OCI-LY3 (cell line): ENCODE data around the gene MAD1L1.

Experiments
- H2AFZ ChIP-seq: fragments of 200-600, 300-600 bp; shearing (Covaris generic); 2 replicates; pipeline ENCODE4 v1.6.0; 2014; ENCODE audit warnings: antibody characterized with exemption, low read depth, low read length
- H3K27ac ChIP-seq: fragments of 200-600, 300-600 bp; sonication (generic); 2 replicates; pipeline ENCODE4 v1.5.1; 2014; ENCODE audit warnings: mild to moderate bottlenecking, low read length, moderate library complexity, mixed read lengths
- H3K27me3 ChIP-seq: fragments of 200-600, 300-600 bp; sonication (generic); 2 replicates; pipeline ENCODE4 v1.6.1; 2014; ENCODE audit warnings: low read depth, low read length, mixed read lengths
- H3K36me3 ChIP-seq: fragments of 200-600, 300-600 bp; sonication (generic); replicated peaks from 2 replicates; pipeline ENCODE3; 2014; ENCODE audit warnings: low read depth, low read length, mixed read lengths
- H3K4me1 ChIP-seq: fragments of 300-600, 200-600 bp; sonication (generic); 2 replicates; pipeline ENCODE4 v1.6.1; 2014; ENCODE audit warnings: low read length, mixed read lengths
- H3K4me2 ChIP-seq: fragments of 200-600, 300-600 bp; sonication (generic); 2 replicates; pipeline ENCODE4 v1.6.1; 2014; ENCODE audit warnings: low read length, mixed read lengths
- H3K4me3 ChIP-seq: fragments of 300-600, 200-600 bp; sonication (generic); 2 replicates; pipeline ENCODE4 v1.5.1; 2014; ENCODE audit warnings: antibody characterized with exemption, mild to moderate bottlenecking, low read length, moderate library complexity
- H3K79me2 ChIP-seq: fragments of 300-600, 200-600 bp; shearing (Covaris generic); 2 replicates; pipeline ENCODE4 v1.6.1; 2014; ENCODE audit warnings: mild to moderate bottlenecking, low read length, mixed read lengths
- H3K9ac ChIP-seq: fragments of 300-600, 200-600 bp; shearing (Covaris generic); 2 replicates; pipeline ENCODE4 v1.6.0; 2014; ENCODE audit warnings: mild to moderate bottlenecking, low read length, moderate library complexity
- H3K9me3 ChIP-seq: fragments of 200-600, 300-600 bp; shearing (Covaris generic); 2 replicates; pipeline ENCODE4 v1.6.1; 2014; ENCODE audit warnings: low read length, mixed read lengths; ENCODE audit not compliant: insufficient read depth
- H4K20me1 ChIP-seq: fragments of 200-600, 300-600 bp; sonication (generic); 2 replicates; pipeline ENCODE4 v1.6.1; 2016; ENCODE audit warnings: low read length, mixed read lengths; ENCODE audit not compliant: insufficient read depth
- CTCF ChIP-seq: fragments of 200-600, 300-600 bp; sonication (generic); IDR thresholded peaks from 2 replicates; pipeline ENCODE4 v1.5.1; 2014; ENCODE audit warnings: antibody characterized with exemption, low read length, low read depth
- EZH2phosphoT487 ChIP-seq: fragments of 200-600 bp; shearing (Covaris generic); IDR thresholded peaks from 2 replicates; pipeline ENCODE4 v1.6.1; 2018; ENCODE audit warnings: antibody characterized with exemption, mixed run types, low read depth

Gene MAD1L1

GRCh38 chr7:1963575-1963974, 269.2 kb downstream of the MAD1L1 start:
- H3K27me3 ChIP-seq, result no peaks in the 10 kb centered on the region
- TF ChIP-seq CTCF (no peak), EZH2phosphoT487 (no peak)
- peaks cover 7% of the 10 kb centered on the region for H3K36me3 ChIP-seq
- H4K20me1 ChIP-seq, result no peaks in the 10 kb centered on the region
- H3K4me3 ChIP-seq, result no peak overlapping the region
- H3K9me3 ChIP-seq, result no peaks in the 10 kb centered on the region
- H2AFZ ChIP-seq, result no peak overlapping the region
- H3K9ac ChIP-seq, result no peak overlapping the region
- no peaks in the 10 kb centered on the region for H3K4me1 ChIP-seq
- no peak overlapping the region for H3K4me2 ChIP-seq
- H3K79me2 ChIP-seq, result no peaks in the 10 kb centered on the region
- no peak overlapping the region for H3K27ac ChIP-seq

- no peaks in the 10 kb centered on the region for H3K4me1 ChIP-seq
- no peaks in the 10 kb centered on the region for H4K20me1 ChIP-seq
- no peaks in the 10 kb centered on the region for H3K79me2 ChIP-seq
- H3K9ac ChIP-seq, result no peak overlapping the region
- no peak overlapping the region for H2AFZ ChIP-seq
- no peak overlapping the region for H3K27ac ChIP-seq
- H3K4me2 ChIP-seq, result no peak overlapping the region
- H3K4me3 ChIP-seq, result no peak overlapping the region
- TF ChIP-seq EZH2phosphoT487 (no peak), CTCF (no peak)
- no peaks in the 10 kb centered on the region for H3K9me3 ChIP-seq
- no peaks in the 10 kb centered on the region for H3K27me3 ChIP-seq
- peaks cover 7% of the 10 kb centered on the region for H3K36me3 ChIP-seq
Observed at GRCh38 chr7:1961701-1962276, 271.0 kb downstream of the MAD1L1 start.

GRCh38 chr7:1959305-1959704, 273.4 kb downstream of the MAD1L1 start:
- no peaks in the 10 kb centered on the region for H3K27me3 ChIP-seq
- no peak overlapping the region for H3K4me2 ChIP-seq
- no peak overlapping the region for H2AFZ ChIP-seq
- H3K27ac ChIP-seq, result no peak overlapping the region
- no peaks in the 10 kb centered on the region for H3K79me2 ChIP-seq
- H3K9ac ChIP-seq, result no peak overlapping the region
- no peaks in the 10 kb centered on the region for H3K9me3 ChIP-seq
- H3K36me3 ChIP-seq, result peaks cover 7% of the 10 kb centered on the region
- no peak overlapping the region for H3K4me3 ChIP-seq
- no peaks in the 10 kb centered on the region for H3K4me1 ChIP-seq
- H4K20me1 ChIP-seq, result no peaks in the 10 kb centered on the region
- no peak for TF ChIP-seq EZH2phosphoT487
- TF ChIP-seq CTCF, result no peak

- Histone ChIP-seq H4K20me1 (no peaks in the 10 kb centered on the region), H3K4me2 (no peak overlapping the region), H3K27ac (no peak overlapping the region), H3K9ac (no peak overlapping the region), H3K4me1 (no peaks in the 10 kb centered on the region), H3K36me3 (no peaks in the 10 kb centered on the region), H3K4me3 (no peak overlapping the region), H3K79me2 (no peaks in the 10 kb centered on the region), H3K9me3 (no peaks in the 10 kb centered on the region), H2AFZ (no peak overlapping the region), H3K27me3 (no peaks in the 10 kb centered on the region)
- TF ChIP-seq EZH2phosphoT487, result no peak
- TF ChIP-seq CTCF, result no peak
Observed at GRCh38 chr7:1957471-1958225, 275.1 kb downstream of the MAD1L1 start.
